ENCODE results near the gene ITPA.

DNA sequence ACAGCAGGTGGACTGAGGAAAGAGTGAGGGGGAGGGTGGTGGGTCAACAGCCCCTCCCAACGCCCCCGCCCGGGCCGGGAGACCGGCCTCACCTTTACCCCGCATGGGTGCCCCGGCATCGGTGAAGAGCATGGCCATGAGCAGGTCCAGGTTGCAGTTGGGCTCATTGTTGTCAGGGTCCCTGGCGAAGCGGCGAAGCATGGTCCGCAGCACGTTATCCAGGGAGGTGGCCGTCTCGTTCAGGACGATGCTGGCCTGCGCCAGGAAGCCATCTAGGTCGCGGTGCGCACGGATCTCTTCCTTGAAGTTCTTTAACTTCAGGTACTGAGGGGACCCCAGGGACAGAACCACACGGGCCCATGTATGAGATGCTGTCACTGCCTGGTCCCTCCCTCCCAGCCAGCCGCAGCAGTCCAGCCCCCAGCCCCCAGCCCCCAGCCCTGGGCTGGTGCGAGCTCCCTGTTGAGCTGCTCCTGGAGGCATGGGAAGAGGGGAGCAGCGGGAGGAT is 24.7 kb downstream of the ITPA start:
- TF ChIP-seq, protein P1, sequence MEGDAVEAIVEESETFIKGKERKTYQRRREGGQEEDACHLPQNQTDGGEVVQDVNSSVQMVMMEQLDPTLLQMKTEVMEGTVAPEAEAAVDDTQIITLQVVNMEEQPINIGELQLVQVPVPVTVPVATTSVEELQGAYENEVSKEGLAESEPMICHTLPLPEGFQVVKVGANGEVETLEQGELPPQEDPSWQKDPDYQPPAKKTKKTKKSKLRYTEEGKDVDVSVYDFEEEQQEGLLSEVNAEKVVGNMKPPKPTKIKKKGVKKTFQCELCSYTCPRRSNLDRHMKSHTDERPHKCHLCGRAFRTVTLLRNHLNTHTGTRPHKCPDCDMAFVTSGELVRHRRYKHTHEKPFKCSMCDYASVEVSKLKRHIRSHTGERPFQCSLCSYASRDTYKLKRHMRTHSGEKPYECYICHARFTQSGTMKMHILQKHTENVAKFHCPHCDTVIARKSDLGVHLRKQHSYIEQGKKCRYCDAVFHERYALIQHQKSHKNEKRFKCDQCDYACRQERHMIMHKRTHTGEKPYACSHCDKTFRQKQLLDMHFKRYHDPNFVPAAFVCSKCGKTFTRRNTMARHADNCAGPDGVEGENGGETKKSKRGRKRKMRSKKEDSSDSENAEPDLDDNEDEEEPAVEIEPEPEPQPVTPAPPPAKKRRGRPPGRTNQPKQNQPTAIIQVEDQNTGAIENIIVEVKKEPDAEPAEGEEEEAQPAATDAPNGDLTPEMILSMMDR (IDR thresholded peaks at IDR 0.05; ENCODE audit: extremely low read depth in 1 of 2, insufficient read depth in 1 of 2, low read depth in 1 of 2, low read length in 2 of 2), result no peak
- TF ChIP-seq POLR2A (IDR thresholded peaks at IDR 0.05; ENCODE audit: low read depth, low read length), result no peak
- no peak for TF ChIP-seq FOS (IDR thresholded peaks at IDR 0.05; ENCODE audit: borderline replicate concordance, insufficient read depth, low read length)
- TF ChIP-seq EZH2 (IDR thresholded peaks at IDR 0.05; ENCODE audit: borderline replicate concordance, low read depth, low read length, severe bottlenecking), result no peak
- TF ChIP-seq POLR2AphosphoS5 (IDR thresholded peaks at IDR 0.05; ENCODE audit: insufficient read depth, low read depth, low read length), result no peak
